GM21529 (cell line): ENCODE data around the gene SLC37A1.

ENCODE experiments used
- ATAC-seq: cut with Tn5 transposase; IDR thresholded peaks from one replicate; pipeline ENCODE4 v1.9.1; 2021; ENCODE audit not compliant: unreplicated experiment

SLC37A1 gene

DNA sequence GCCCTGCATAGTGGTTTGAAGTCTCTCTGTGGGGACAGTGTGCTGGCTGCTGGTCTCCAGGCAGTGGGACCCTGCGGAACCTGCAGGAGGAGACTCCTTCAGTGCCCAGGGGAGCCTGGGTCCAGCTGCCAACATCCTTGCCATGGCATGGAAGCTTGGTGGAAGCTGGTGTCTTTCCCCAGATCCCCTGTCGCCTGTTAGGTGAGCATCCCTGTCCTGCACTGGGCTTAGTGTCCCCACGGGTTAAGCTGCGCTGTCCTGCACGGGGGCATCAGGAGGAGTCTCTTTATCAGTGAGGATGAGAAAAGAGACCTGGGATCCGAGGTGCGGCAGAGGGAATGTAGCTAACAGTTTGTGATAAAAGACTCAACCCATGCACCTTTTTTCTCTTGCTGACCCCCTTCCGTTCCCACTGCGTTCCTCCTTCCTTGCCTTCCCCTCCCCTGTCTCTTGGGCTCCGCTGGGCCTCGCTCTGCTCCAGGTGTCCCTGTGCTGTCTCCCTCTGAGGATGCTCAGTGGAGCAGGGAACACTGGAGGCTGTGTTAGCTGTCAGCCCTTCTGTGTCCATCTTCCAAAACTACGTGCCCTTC is 59.3 kb downstream of the SLC37A1 start:
- no peak for ATAC-seq

DNA sequence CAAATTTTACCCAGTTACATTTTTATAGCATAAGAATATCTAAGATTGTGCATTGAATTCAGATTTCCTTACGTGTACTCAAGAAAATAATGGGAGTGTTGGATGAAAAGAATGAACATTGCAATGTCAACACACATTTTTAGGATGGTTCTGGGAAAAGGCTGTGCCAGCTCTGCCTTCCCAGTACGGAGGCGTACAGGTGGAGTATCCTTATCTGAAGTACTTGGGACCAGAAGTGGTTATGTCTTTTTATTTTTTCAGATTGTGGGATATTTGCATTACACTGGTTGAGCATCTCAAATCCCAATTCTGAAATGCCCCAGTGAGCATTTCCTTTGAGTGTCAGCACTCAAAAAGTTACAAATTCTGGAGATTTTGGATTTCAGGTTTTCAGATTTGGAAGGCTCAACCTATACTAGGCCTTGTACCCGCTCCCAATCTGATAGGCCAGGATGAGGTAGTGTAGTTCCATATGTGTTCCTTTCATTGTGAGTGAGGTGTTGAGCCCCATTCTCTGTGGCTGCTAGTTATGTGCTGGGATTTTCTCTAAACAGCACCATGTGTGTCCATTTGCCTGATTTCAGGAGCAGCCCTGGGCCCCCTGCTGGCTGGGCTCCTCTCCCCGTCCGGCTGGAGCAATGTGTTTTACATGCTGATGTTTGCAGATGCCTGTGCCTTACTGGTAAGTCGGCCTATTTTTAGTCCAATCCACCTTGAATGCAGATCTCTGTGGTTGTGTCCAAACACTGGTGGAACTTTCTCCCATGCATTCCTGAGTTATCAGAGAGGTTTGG is 60.8 kb downstream of the SLC37A1 start:
- no peak for ATAC-seq

DNA sequence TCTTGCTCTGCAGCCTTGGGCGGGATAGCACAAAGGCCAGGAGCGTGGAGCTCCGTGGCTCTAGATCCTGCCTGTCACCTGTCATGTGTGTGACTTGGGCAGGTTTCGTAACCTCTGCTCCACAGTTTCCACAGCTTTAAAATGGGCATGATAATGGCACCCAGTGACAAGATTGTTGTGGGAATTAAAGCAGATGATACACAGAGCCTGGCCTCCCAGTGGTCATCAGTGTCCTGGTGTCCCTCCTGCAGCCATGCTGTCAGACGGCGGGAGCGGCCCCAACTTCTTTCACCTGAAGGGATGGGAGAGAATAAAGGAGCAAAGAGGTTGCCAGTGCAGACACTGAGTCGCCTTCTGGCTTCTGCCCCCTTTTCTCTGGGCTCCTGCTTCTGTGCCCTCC is 61.5 kb downstream of the SLC37A1 start:
- ATAC-seq: no peak

DNA sequence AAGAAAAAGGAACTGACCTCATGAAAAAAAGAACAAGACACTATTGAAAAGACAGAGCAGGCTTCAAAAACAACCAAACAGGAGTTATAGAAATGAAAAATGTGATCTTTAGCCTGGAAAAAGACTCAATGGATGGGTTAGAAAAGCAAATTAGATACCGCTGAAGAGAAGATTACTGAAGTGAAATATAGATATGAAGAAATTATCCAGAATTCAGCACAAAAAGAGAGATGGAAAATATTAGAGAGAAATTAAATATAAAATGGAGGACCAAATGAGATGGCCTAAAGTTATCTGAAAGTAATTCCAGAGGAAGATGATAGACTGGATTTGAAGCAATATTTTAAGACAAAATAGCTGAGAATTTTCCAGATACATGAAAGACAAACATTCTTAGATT is 63.0 kb downstream of the SLC37A1 start:
- ATAC-seq: no peak

DNA sequence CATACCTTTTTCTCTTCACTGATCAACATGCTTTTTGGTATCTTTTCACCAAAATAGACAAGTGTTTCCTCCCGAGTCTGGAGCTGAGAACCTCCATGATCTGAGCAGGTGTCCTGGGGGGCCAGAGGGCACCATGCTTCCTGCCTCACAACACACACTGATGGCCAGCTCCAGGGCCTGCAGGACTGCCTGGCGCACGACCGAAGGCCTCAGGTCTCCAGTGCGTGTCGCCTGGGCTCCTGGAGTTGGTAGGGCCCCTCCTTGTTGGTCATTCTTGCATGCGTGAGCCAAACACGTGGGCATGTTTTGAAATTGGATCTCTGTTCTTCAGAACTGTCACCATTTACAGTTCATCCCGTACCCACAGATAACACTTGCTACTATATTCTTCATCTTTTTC is 64.4 kb downstream of the SLC37A1 start:
- ATAC-seq: no peak

DNA sequence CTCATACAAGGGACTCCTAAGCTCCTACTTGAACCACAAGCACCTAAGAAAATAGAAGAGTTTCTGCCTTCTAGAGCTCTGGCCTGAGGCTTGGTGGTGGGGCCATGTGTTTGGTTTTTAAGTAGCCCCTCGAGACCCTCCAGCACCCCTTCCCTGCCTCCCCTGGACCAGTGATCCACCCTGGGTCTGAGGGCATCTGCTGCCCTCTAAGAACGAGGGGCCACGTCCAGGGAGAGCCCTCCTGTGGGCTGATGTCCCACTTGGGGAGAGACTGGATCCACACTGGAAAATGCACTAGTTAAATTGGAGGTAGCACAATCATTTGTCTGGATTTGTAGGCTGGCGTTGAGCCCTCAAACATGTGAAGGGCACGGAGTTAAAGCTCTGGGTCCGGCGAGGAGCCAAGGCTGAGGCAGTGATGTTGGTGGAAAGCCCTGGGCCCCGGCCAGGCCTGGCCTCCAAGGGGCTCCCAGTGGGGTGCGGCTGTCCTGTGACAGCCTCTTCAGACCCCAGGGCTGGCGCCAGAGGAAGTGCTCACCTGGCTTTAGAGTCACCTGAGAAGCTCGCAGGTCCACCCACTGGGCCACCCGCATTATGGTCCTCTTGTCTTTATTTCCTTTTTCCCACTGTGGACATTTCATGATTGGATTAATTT is 65.2 kb downstream of the SLC37A1 start:
- ATAC-seq: no peak

DNA sequence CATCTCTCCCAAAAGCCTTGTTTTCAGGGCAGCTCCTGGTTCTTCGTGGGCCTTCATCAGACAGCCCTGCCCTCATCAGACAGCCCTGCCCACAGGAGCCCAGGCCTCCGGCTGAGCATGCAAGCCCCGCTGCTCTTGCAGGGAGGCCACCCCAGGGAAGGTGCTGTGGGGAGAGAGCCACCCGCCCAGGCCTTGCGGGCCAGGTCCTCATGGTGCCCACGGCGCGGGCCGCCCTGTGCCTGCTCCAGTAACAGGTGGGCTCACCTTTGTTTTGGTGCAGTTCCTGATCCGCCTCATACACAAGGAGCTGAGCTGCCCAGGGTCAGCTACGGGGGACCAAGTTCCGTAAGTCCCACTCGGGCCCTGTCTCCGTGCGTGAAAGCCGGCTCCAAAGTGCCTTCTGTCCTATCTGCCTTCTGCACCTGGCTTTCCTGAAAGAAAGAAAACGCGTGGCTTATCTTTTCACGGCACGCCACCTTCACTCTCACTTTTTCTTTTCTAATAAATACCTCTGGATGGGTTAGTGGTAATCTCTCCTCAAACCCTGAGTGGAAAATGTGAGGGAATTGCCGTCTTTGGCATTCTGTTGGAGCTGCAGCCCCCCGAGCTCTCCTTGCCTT is 65.9 kb downstream of the SLC37A1 start:
- no peak for ATAC-seq

DNA sequence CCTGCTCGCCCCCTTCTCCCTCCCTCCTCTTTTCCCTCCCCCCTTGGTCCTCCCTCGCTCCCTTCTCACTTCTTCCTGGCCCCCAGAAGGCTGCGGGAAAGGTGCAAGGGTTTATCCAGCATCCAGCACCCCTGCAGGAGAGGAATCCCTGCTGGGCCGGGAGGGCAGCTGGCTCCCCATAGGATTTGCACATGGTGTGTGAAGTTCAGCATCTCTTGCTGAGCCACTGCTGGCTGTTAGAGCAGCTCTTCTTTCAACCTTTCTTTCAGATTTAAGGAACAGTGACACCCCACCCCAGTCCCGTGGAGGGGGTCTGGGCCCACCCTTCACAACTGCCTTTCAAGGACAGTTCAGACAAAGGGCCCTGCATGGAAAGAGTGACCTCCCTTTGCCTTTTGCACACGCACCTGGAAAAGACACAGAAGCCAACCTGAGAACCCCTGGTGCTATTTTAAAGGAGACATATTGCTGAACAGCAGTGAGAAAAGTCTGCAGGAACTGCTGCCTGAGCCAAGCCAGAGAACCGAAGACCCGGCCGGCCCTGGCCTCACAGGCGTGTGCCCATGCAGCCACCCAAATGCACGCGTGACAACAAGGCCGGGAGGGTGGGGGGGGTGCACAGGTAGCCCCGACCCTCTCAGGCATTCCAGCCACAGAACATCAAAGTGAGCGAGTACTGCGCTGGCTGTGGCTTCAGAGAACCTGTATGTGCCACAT is 66.6 kb downstream of the SLC37A1 start:
- no peak for ATAC-seq

DNA sequence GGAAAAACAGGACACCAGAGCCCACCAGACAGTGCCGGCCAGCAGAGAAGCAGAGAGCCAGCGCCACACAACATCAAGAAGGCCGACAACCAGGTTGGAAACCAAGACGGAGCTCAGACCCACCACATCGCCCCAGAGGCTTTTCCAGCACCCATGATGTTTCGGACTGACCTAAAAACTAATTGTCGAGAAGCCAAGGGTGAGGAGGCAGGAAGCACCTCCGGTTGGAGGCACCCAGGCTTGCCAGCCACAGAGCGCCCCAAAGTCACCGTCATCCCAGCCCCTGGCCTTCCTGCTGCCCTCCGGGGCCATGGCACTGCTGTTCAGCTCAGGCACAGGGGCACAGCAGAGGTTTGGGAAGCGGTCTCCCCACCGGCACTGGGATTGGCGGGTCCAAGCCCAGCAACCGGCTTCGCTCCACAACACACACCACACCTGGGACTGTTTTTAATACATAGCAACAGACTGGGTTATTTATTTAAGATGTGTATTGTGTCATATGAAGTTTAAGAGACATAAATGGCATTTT is 67.2 kb downstream of the SLC37A1 start:
- ATAC-seq: no peak

DNA sequence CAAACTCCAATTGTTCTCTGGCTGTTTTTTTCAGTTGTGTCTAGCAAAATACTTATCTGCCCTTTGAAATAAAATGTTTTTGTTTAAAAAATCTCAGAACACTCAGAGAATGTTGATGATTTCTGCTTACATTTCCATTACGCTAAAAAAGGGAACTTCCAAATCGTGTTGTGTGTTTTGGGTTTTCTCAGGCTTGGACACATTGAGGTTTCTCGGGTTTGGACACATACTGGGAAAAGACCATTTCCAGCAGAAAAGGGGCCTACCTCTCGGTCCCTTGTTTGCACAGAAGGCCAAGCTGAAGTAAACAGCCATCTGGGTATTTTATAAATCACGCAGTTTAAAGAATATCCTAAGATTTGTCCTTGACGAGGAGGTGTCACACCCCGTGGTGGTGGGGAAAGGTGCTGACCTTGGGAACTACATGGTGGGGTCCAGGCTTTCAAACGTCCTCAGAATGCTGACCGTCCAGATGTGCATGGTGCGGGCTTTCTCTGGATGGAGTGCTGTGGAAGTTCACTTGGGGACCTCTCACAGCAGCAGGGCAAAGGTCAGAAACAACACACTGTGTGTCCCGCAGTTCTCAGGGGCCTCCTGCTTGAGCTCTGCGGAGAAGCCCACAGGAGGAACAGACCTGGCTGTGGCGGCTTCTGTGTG is 67.8 kb downstream of the SLC37A1 start:
- ATAC-seq: no peak

DNA sequence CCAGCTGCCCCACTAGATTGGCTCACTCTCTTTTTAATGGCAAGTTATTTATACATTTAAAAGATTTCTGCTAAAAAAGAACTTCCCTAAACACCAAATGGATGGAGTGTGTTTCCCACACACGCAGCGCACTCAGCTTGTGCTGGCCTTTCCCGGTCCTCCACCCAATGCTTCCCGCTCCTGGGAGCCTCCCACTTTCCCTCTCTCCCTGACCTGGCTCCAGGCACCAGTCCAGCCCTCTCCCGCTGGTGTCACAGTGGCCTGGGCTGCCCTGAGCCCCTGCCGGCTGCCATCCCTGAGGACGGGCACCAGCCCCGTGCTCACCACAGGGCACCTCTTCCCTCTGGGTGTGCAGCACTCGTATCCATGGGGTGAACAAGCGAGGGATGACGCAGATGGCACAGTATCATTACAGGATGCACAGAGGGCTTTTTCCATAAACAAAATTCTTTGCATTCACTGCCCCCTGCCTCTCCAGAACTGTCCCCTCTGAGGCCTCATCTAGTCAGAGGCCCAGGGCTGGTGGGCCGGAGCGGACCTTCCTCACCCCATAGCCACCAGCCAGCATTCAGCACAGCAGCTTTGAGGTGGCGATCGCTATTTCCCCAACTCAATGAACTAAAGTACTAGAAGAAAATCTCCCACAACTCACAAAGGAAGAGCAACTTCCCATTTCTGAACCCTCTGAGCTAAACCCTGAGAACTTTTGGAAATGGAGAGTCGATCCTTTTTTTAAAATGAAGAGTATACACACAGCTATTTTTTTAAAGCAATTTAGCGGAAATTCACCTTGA is 68.5 kb downstream of the SLC37A1 start:
- no peak for ATAC-seq

DNA sequence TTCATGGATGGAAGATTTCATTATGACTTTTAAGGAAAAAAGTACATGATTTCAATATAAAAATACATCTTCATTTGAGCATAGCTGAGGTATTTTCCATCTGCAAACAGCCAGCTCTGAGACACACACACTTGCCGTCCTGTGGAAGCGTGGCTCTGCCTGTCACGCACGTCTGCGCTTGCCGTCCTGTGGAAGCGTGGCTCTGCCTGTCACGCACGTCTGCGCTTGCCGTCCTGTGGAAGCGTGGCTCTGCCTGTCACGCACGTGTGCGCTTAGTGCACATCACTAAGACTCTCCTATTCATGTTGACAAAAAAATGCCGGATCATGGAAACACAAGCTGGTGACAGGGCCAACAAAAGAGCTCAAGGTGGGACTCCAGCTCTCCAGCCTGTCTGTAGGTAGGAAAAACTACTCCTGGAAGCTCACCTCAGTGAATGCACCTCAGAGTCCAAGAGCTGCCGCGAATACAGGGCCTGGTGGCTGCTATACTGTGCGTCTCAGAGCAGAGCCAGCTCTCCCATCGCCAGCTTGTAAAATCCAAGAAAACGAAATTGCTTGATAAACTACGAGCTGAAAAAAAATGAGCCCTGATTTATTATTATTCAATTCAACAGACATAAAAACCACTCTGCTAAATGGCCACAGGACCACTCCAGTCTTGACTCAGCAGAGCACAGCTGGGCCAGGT is 69.3 kb downstream of the SLC37A1 start:
- ATAC-seq: no peak

DNA sequence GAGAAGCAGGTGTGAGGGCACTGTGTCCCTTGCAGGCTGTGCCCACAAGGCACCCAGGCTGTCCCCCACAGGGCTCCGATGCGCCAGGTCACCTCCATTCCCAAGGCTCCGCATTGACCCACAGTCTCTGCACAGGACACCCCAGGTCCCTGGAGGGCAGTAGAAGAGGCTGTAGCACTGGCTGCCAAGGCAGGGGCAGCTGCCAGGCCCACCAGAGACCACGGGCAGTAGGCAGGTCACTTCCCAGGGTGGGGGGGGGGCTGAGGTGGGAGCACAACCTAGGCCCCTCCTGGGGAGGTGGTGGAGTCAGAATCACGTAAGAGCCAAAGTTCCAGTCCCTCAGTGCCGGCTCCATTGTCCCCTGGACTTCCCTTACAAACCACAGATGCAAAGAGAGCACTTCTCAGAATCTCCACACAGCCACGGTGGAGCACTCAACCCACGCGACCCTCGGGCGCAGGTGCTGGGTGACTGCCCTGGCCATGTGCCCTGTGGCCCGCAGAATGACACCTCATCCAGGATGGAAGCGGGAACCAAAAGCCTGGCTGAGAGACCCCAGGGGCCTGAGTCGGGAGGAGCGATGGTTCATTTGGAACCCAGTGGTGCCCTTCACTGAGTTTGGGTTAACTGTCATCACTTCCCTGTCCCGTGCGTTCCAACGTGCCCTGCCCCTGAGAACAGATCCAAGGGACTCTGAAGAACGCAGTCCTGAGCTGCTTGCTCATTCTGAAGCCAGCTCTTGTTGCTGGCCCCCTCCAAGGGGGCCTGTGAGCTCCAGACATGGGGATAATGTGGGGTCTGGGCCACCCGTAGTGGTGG is 70.0 kb downstream of the SLC37A1 start:
- ATAC-seq: no peak

DNA sequence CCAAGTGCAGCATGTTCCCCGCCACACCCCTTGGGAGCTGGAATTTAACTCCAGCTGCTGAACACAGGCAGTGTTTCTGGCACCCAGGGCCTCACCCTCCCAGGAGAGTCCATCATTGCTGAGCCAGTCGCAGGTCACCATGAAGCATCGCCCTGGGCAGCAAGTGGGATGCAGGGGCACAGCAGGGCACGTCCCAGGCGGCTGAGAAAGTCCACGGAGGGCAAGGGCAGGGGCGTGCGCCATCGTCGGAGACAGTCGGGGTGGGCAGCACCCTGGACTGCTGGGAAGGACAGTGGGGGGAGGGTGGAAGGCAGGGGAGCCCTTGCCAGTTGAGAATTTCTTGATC is 70.6 kb downstream of the SLC37A1 start:
- no peak for ATAC-seq

DNA sequence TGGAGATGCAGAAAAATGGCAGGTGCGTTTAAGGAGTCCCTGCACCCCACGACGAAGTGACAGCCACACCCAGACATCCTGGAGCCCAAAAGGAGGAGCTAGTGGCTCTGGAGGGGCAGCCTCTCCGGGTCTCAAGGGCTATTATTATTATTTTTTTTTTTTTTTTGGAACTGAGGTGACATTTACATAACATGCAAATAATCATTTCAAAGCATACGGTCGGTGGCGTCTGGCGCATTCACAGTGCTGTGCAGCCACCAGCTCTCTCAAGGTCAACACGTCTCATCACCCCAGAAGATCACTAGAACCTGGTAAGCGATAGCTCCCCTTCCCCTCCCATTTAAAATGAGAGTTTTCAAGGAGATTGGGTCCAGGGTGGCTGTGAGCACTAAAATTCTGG is 72.2 kb downstream of the SLC37A1 start:
- ATAC-seq: no peak

DNA sequence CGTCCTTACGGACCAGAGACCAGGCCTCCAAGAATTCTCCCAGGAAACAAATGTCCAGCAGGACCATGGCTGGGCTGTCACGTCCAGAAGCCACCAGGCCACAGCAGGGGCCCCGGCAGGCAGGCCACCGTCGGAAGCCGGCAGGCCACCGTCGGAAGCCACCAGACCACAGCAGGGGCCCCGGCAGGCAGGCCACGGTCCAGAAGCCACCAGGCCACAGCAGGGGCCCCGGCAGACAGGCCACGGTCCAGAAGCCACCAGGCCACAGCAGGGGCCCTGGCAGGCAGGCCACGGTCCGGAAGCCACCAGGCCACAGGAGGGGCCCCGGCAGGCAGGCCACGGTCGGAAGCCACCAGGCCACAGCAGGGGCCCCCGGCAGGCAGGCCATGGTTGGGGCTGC is 72.8 kb downstream of the SLC37A1 start:
- no peak for ATAC-seq

DNA sequence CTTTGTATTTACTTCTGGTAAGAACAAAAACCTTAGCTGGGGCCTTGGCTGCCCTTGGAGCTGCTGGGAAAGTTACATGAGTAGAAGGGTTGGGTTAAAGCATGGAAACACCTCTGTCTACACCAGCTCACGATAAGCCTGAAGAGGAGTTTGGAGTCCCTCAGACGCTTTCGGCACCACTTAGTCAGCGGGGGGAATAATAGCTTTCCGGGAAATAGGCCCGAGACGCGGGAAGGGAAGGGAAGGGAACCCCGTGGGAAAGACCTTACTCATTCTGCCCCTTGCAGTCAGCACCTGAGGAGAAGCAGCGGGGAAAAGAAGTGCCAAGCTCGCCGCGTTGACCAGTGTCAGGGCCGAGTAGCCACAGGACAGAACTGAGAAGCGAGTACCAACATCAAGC is 73.4 kb downstream of the SLC37A1 start:
- no peak for ATAC-seq

DNA sequence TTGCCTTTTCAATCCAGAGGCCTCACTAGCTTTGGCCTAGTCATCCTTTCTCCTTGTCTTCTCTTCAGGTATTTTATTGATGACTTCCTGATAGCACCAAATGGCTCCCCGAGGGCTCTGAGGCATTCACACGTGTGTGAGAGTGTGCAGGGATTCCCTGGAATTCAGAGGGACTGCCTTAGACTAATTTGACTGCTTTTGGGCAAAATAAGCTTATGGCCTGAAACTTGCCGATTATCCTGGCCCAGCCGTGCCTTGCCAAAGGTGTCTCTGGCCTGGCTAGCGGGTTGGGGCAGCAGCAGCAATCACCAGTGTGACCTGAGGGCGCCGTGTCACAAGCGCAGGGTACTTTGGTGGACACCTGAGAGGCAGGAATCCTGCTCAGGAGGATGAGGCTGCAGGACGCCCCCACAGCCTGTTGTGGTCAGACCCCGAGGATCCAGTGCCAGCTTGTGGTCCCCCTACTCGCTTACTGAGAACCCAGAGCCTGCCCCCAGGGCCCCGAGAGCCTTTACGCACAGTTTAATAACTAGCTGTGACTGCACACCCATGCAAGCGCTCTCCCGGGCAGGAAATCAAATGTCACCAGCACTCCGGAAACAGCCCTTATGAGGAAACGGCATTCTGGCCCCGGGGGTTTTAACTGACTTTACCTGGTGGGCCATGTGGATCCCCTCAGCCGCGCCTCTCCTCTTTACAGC is 76.9 kb downstream of the SLC37A1 start:
- no peak for ATAC-seq
